AG08395 (cell line): ENCODE results near the gene IFT22.
A peak's percentile ranks its signal among the peaks of the same experiment; 100 is the strongest.
"Not testable (repeated sequence)": the region's sequence is repeated elsewhere in the genome, so short reads cannot be mapped to it uniquely, and the experiment has no call there.

ENCODE experiments used
- DNase-seq: peaks from one replicate; pipeline ENCODE4 v3.0.0; 2012; ENCODE audit warnings: mixed read lengths, low spot score

Gene IFT22

DNA sequence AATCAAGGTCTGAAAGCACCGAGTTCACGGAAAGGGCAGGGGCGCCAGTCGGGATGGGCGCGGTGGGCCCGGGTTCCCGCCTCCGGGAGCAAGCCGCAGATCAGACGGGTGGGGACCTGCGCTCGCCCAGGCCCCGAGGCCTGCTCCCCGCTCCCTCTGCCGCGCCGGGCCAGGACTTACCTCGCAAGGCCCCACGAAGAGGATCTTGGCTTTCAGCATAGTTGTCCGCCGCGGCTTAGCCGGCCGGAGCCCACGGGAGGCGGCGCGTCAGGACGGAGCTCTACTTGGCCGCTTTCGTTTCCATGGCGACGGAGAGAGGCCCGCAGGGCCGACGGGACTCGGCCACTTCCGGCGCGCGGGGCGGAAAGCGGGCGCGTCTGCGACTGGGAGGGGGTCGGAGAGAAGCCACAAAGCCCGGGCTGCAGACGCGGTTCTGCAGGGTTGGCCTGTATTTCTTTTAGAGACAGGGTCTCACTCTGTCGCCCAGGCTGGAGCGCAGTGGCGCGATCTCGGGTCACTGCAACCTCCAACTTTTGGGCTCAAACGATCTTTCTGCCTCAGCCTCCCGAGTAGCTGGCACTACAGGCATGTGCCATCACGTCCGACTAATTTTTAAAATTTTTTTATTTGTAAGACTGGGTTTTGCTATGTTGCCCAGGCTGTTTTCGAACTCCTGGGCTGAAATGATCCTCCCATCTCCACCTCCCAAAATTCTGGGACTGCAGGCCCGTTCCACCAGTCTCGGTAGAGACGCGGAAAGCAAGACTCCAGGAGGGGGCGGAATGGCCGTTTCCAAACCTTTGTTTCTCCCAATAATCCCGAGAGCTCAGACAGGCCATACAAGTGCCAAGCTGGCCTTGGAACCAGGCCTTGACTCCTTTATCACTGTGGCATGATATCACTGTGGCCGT lies at the start of gene IFT22:
Gene IFT22 (minus strand): TSS at position 322 of the 911 bp plus-strand sequence. CDS start 103 bp downstream, at position 219.
- peak; percentile 95 for DNase-seq

DNA sequence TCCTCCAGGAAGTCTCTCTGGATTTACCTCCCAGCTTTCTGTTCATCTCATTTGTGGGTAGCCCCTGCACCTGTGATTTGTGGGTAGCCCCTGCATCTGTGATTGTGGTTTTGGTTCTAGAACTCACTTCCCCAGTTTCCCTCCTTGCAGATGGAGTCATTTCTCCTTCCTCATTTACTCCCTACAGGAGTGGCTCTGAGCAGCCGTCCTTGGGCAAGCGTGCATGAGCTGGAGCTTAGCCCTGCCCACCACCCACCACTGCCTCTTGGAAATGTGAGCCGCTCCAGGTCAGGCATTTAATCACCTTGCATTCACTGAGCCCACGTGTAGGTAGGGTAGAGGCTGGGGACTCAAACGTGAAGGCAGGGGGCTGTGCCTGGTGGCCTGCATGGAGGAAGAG lies 49.2 kb upstream of the IFT22 start:
- DNase-seq: no peak

DNA sequence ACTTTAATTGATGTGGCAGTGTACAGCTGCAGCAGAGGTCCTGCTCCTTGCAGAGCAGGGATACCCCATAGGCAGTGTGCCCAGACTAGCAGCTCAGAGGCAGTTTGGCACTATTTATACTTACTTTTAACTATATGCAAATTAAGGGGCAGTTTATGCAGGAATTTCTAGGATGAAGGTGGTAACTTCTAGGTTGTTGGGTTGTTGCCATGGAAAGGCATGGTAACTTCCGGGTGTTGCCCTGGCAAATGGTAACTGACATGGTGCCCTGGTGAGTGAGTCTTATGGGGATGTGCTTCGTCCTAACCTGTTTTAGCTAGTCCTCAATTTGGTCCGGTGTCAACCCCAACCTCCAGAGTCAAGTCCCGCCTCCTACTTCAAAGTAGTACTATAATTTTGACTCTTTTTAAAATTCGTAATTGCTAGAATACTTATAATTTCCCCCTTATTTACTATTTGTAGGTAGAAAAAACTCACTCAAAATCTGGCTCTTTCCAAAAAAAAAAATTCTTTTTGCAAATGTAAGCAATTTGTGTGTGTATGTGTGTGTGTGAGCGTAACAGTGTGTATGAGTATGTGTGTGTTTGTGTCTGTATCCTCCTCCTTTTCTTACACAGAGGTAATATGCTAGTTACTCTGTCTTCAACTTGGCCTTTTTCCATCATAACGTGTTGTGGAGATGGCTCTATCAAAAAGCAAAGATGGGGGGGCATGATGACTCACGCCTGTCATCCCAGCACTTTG lies 47.0 kb upstream of the IFT22 start:
- no peak for DNase-seq

GRCh38 chr7:101367676-101368075 lies 46.1 kb upstream of the IFT22 start:
- DNase-seq: no peak

GRCh38 chr7:101365956-101366355 lies 44.3 kb upstream of the IFT22 start:
- no peak for DNase-seq

- peak; percentile 87 for DNase-seq
Measured at GRCh38 chr7:101363734-101364374, 42.2 kb upstream of the IFT22 start.

GRCh38 chr7:101363196-101363733 lies 41.7 kb upstream of the IFT22 start:
- no peak for DNase-seq

DNA sequence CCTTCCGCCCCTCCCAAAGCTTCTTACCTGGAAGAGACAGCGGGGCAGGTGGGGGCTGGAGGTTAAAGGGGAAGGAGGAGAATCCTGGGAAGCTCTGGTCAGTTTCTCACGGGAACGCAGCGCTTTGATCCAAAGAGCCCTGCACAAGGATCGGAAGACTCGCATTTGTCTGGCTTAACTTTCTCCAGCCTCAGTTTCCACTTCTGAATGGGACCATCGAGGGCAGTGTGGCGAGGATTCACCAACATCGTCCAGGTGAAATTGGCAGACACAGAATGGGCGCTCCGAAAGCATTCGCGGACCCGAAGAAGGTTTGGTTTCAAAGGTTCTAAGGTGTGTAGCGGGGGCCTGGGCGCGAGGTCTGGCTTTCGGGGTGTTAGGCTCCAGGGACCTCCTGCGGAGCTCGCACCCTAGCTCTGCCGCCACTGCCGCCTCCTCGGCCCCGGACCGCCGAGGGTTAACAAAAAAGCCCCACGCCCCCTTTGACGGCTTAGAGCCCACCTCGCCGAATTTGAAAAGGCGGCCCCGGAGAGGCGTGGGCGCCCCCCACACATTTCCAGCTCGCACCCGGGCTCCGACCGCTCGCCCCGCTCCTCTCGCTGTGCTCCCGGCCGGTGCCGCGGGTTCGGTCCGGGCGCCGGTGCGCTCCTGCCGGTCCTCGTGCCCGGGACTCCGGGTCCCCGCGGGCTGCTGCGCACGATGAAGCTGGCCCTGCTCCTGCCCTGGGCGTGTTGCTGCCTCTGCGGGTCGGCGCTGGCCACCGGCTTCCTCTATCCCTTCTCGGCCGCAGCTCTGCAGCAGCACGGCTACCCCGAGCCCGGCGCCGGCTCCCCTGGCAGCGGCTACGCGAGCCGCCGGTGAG lies 41.0 kb upstream of the IFT22 start, which contains the start of gene COL26A1:
Gene COL26A1 (plus strand): TSS at position 542 of the 862 bp plus-strand sequence. CDS start 158 bp downstream, at position 700.
- peak; percentile 30 for DNase-seq

GRCh38 chr7:101357433-101357832 lies 35.8 kb upstream of the IFT22 start:
- DNase-seq: no peak

GRCh38 chr7:101352920-101353308 lies 31.3 kb upstream of the IFT22 start:
- no peak for DNase-seq

DNA sequence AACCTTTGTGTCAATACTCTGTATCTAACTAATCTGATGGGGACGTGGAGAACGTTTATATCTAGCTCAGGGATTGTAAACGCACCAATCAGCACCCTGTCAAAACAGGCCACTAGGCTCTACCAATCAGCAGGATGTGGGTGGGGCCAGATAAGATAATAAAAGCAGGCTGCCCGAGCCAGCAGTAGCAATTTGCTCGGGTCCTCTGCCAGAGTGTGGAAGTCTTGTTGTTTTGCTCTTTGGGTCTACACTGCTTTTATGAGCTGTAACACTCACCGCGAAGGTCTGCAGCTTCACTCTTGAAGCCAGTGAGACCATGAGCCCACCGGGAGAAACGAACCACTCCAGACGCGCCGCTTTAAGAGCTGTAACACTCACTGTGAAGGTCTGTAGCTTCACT lies 27.7 kb upstream of the IFT22 start:
- not testable (repeated sequence) for DNase-seq

- not testable (repeated sequence) for DNase-seq
Measured at GRCh38 chr7:101348456-101349067, 26.9 kb upstream of the IFT22 start.

GRCh38 chr7:101347477-101347876 lies 25.9 kb upstream of the IFT22 start:
- DNase-seq: no peak

- no peak for DNase-seq
Measured at GRCh38 chr7:101342892-101343291, 21.3 kb upstream of the IFT22 start.

DNA sequence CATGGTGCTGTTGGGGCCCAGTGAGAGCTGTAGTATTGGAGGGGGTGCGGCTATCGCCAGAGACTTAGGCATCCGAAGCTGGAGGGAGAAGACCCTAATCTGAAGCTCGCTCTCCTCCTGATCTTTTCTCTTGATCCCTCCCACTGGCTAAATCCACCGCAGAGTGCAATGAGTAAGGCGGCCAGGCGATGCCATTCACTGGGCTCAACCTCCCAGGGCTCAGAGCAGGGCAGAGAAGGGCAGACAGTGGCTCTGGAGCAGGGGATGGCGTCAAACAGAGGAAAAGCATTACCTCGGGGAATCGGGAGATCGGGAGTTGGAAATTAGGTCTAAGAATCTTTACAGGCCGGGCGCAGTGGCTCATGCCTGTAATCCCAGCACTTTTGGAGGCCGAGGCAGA lies 18.8 kb upstream of the IFT22 start:
- DNase-seq: no peak

DNA sequence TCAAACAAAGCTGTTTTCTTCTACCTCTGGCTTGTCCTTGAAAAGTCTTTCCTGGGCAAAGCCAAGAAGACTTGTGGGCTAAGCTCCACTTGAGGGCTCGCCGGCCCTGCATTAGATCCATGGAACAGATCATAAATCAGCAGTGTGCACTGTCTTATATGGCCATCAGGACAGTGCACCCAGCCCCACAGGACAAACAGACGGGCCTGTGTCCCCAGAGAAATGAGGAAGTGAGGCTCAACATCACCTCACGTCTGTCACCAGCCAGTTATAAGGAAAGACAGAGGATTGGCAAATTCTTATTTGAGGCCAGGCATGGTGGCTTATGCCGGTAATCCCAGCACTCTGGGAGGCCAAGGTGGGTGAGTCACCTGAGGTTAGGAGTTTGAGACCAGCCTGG lies 12.3 kb upstream of the IFT22 start:
- DNase-seq: no peak

DNA sequence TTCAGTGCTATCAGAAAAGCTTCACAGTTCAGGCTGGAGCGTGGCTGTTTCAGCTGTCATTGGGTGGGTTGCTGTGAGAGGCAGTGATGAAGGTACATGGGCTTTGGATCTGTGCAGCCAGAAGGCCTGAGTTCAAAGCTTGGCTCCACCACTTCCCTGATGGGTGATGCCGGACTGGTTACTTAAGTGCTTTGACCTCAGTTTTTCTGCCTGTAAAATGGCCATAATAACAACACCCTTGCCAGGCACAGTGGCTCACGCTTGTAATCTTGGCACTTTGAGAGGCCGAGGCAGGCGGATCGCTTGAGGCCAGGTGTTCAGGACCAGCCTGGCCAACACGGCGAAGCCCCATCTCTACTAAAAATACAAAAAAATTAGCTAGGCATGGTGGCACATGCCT lies 10.4 kb upstream of the IFT22 start:
- DNase-seq: no peak

GRCh38 chr7:101330011-101330484 lies 8.4 kb upstream of the IFT22 start:
- DNase-seq: no peak

GRCh38 chr7:101328159-101328558 lies 6.5 kb upstream of the IFT22 start:
- no peak for DNase-seq

DNA sequence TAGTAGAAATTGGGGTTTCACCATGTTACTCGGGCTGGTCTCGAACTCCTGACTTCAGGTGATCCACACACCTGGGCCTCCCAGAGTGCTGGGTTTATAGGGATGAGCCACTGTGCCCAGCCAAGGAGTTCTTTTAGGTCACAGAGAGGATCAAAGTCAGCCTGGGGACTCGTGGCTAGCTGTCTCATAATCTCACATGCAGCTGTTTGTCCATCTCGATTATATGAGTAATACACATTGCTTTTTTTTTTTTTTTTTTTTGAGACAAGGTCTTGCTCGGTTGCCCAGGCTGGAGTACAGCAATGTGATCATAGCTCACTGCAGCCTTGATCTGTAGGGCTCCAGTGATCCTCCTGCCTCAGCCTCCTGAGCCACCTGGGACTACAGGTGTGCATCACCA lies 2.2 kb downstream of the IFT22 start:
- no peak for DNase-seq

DNA sequence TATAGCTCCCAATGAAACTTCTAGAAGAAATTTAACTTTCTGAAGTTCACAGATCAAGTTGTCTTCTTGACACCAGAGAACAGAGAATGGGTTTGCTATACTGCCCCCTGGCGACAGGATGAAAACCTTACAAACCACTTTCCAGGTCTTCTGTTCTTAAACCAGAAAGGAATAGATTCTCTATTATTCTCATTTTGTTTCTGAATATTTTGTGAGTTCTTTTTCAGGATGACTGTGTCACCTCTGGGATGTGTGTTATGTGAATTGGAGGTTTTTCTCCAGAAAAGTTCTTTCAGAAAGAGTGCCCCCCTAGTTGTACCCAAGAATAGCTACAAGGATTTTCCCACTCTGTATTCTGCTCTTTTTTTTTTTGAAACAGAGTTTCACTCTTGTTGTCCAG lies 6.3 kb downstream of the IFT22 start:
- peak; percentile 49 for DNase-seq
